Suprapubic skin (tissue), 4 donors: ENCODE data around the gene KCNA2.

Experiments used
- POLR2A ChIP-seq, 2 donors: fragments of 450-650 bp; IDR thresholded peaks; one replicate each; pipeline ENCODE4 v1.6.1; 2017; ENCODE audit warnings: antibody characterized with exemption in 2 of 2, mild to moderate bottlenecking in 2 of 2, moderate library complexity in 2 of 2
- POLR2AphosphoS5 ChIP-seq, 3 donors: sonication (generic); formaldehyde crosslinking; IDR thresholded peaks; one replicate each; pipeline ENCODE4 v1.6.1; 2017; ENCODE audit warnings: antibody characterized with exemption in 3 of 3
- TF ChIP-seq, protein P1 (sequence below), 2 donors: fragments of 200-600 bp in 1 of 2; fragments of 450-650 bp in 1 of 2; sonication (generic) in 1 of 2; IDR thresholded peaks; one replicate each; pipeline ENCODE4 v1.5.1; 2016 to 2019; ENCODE audit warnings: antibody characterized with exemption in 2 of 2, mild to moderate bottlenecking in 1 of 2, moderate library complexity in 1 of 2

DNA sequence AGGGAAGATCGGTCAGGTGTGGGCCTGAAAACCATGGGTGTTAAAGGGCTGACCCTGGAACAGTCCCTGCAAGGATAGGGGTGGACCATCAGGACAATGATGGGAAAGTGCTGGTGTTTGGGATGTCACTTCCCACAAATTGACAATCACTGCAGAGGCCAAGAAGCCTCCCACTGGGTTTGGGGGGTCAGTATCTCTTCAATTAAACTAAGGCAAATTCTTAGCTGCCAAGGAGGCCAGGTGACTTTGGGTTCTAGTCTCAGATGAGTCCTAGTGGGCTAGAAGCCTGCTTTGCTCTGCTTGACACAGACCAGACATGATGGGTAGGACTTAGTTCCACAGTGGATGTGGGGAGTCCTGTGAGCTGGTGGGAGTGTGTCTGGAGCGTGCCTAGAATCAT, 29.3 kb upstream of the KCNA2 start:
- TF ChIP-seq, protein P1, sequence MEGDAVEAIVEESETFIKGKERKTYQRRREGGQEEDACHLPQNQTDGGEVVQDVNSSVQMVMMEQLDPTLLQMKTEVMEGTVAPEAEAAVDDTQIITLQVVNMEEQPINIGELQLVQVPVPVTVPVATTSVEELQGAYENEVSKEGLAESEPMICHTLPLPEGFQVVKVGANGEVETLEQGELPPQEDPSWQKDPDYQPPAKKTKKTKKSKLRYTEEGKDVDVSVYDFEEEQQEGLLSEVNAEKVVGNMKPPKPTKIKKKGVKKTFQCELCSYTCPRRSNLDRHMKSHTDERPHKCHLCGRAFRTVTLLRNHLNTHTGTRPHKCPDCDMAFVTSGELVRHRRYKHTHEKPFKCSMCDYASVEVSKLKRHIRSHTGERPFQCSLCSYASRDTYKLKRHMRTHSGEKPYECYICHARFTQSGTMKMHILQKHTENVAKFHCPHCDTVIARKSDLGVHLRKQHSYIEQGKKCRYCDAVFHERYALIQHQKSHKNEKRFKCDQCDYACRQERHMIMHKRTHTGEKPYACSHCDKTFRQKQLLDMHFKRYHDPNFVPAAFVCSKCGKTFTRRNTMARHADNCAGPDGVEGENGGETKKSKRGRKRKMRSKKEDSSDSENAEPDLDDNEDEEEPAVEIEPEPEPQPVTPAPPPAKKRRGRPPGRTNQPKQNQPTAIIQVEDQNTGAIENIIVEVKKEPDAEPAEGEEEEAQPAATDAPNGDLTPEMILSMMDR (IDR thresholded peaks at IDR 0.05), result no peak
- no peak for TF ChIP-seq POLR2A (IDR thresholded peaks at IDR 0.05)
- TF ChIP-seq POLR2AphosphoS5 (IDR thresholded peaks at IDR 0.05), result no peak
